ENCODE results near the gene TTC6.

TTC6 gene

GRCh38 chr14:37585101-37585511, 10.3 kb upstream of the TTC6 start:
- no peak for DNase-seq (ENCODE audit: low read depth in 3 of 3)

GRCh38 chr14:37585971-37586796, 9.2 kb upstream of the TTC6 start:
- no peak for DNase-seq (ENCODE audit: low read depth in 3 of 3)

GRCh38 chr14:37586797-37587130, 8.7 kb upstream of the TTC6 start:
- DNase-seq (ENCODE audit: low read depth in 3 of 3): no peak

- no peak for DNase-seq (ENCODE audit: low read depth in 3 of 3)
Observed at GRCh38 chr14:37587131-37587803, 8.2 kb upstream of the TTC6 start.

GRCh38 chr14:37587881-37588666, 7.4 kb upstream of the TTC6 start:
- DNase-seq (ENCODE audit: low read depth in 3 of 3): no peak

GRCh38 chr14:37588667-37588955, 6.8 kb upstream of the TTC6 start:
- no peak for DNase-seq (ENCODE audit: low read depth in 3 of 3)

GRCh38 chr14:37588956-37589714, 6.3 kb upstream of the TTC6 start:
- DNase-seq (ENCODE audit: low read depth in 3 of 3): no peak

- DNase-seq (ENCODE audit: low read depth in 3 of 3): no peak
Observed at GRCh38 chr14:37589715-37590427, 5.6 kb upstream of the TTC6 start.

- DNase-seq (ENCODE audit: low read depth in 3 of 3): no peak
Observed at GRCh38 chr14:37590428-37591139, 4.8 kb upstream of the TTC6 start.

GRCh38 chr14:37591311-37591940, 4.0 kb upstream of the TTC6 start:
- no peak for DNase-seq (ENCODE audit: low read depth in 3 of 3)

GRCh38 chr14:37591941-37592481, 3.4 kb upstream of the TTC6 start:
- no peak for DNase-seq (ENCODE audit: low read depth in 3 of 3)

GRCh38 chr14:37592482-37593408, 2.7 kb upstream of the TTC6 start:
- no peak for DNase-seq (ENCODE audit: low read depth in 3 of 3)

GRCh38 chr14:37593511-37594237, 1.8 kb upstream of the TTC6 start:
- no peak for DNase-seq (ENCODE audit: low read depth in 3 of 3)

- no peak for DNase-seq (ENCODE audit: low read depth in 3 of 3)
Observed at GRCh38 chr14:37594238-37594970, 1.0 kb upstream of the TTC6 start.

GRCh38 chr14:37595809-37596621, 586 bp downstream of the TTC6 start:
- peak; percentile 41 to 51 (median 41) for DNase-seq (ENCODE audit: low read depth in 3 of 3)

- no peak for DNase-seq (ENCODE audit: low read depth in 3 of 3)
Observed at GRCh38 chr14:37596790-37597472, 1.5 kb downstream of the TTC6 start.

Measured in stimulated activated CD4-positive, alpha-beta T cell treated with anti-CD3 and anti-CD28 coated beads, TNF-alpha, amount 100 ng/mL, for 4 hours (primary cell).